HG02623 (cell line): ENCODE data around the gene KIF2A.

Source experiments
- ATAC-seq: cut with Tn5 transposase; IDR thresholded peaks from one replicate; pipeline ENCODE4 v1.9.1; 2021; ENCODE audit warnings: moderate library complexity; ENCODE audit not compliant: unreplicated experiment

KIF2A gene

DNA sequence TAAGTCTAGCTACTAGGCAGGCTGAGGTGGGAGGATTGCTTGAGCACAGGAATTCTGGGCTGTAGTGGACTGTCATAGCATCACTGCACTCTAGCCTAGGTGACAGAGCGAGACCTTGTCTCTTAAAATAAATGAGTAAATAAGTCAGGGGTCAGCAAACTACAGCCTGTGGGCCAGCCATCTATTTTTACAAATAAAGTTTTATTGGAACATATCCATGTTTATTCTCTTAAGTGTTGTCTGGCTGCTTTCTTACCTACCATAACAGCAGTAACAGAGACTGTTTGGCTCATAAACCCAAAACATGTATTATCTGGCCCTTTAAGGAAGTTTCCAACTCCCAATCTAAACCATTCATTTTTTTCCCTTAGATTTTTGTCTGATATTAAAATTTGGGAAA is 68.1 kb downstream of the KIF2A start:
- no peak for ATAC-seq

DNA sequence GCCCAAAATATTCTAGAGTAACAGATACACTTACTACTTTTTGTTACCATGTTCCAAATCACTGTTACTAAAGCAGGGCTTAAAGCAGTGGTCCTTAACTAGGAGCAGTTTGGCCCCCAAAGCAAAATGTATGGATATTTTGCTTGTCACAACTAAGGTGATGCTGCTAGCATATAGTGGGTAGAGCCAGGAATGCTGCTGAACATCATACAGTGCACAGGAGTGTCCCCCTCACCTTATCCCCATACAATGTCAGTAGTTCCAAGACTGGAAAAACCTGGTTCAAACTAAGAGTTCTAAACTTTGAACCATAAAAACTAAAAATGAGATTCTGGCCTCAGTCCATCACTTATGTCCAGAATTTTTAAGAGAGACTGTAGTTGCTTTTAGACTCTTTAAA is 69.6 kb downstream of the KIF2A start:
- ATAC-seq: no peak

DNA sequence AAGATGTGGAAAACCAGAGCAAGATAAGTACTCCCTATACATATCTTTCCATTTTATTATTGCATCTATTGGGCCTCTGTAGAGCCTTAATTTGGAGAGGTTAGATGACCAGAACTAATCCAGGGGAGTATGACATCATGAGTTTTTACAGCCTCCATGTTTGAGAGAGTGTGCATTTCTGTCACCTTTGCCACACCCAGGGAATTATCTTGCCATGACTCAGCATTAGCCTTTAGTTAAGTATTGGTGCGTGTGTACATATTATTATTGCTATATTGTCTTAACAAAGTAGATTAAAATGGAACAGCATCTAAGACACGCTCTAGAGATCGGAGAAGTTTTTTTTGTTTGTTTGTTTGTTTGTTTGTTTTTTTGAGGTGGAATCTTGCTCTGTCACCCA is 70.1 kb downstream of the KIF2A start:
- ATAC-seq: no peak

DNA sequence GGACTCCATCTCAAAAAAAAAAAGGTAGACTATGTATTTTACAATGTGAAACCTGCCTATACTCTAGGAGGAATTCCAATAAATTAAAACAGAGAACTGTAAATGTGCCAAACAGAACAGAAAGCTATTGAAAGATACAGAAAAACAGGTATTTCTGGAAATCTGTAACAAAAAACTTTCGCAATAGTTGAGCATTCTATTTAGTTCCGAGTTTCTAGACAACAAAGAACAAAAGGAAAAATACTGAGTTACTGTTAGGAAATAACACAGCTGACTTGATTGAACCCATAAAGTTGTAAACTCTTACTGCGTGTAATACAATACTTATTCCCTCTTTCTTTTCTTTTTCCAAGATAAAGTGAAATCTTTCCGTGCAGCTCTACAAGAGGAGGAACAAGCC is 79.1 kb downstream of the KIF2A start:
- no peak for ATAC-seq

DNA sequence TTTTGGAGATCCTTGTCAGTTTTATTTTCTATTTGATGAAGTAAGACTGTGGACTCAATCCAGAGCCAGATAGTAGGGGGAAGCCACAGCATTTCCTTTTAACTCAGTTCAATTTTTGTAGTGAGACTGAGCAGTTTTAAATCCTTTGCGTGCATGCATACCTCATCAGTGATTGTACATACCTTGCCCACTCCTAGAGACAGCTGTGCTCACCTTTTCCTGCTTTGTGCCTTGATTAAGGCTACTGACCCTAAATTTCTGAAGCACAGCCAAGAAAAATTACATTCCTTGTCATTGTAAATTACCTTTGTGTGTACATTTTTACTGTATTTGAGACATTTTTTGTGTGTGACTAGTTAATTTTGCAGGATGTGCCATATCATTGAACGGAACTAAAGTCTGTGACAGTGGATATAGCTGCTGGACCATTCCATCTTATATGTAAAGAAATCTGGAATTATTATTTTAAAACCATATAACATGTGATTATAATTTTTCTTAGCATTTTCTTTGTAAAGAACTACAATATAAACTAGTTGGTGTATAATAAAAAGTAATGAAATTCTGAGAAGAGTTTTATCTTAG is 79.9 kb downstream of the KIF2A start:
- no peak for ATAC-seq

DNA sequence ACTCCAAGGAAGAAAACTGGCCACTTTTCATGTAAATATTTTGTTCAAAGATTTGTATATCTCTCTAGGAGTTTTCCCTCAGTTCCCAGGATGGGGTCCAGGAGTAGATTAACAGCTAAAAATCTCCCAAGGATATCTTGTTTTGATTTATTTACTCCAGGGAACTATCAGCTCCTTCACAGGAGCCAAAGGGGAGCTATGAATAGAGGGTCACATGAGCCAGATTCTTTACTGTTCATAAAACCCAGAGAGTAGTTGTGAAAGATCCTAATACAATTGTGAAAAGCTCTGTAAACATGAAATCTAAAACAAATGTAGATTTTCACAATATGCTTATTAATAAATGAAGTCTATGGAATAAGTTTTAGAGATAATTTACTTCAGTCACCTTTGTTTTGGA is 80.8 kb downstream of the KIF2A start:
- ATAC-seq: no peak

DNA sequence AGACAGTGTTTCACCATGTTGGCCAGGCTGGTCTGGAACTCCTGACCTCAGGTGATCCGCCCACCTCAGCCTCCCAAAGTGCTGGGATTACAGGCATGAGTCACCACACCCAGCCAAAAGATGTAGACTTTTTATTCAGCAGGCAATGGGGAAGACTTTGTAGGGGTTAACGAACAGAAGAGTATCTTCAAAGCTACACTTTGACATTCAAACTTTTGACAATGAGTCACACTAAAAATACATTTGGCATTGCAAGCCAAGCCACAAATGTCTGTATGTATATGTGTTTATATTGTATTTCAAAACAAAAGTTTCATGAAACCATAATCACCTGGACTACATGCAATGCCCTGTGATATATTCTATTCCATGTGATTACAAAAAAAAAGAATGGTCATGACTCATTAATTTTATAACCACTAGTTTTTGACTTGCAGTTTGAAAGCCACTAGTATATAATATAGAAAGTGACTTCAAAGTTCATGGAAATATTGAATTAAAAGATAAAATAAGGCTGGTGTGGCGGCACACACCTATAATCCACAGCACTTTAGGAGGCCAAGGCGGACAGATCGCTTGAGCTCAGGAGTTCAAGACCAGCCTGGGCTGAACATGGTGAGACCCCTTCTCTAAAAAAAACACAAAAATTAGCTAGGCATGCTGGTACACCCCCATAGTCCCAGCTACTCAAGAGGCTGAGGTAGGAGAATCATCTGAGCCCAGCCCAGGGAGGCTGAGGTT is 89.4 kb downstream of the KIF2A start:
- ATAC-seq: no peak

DNA sequence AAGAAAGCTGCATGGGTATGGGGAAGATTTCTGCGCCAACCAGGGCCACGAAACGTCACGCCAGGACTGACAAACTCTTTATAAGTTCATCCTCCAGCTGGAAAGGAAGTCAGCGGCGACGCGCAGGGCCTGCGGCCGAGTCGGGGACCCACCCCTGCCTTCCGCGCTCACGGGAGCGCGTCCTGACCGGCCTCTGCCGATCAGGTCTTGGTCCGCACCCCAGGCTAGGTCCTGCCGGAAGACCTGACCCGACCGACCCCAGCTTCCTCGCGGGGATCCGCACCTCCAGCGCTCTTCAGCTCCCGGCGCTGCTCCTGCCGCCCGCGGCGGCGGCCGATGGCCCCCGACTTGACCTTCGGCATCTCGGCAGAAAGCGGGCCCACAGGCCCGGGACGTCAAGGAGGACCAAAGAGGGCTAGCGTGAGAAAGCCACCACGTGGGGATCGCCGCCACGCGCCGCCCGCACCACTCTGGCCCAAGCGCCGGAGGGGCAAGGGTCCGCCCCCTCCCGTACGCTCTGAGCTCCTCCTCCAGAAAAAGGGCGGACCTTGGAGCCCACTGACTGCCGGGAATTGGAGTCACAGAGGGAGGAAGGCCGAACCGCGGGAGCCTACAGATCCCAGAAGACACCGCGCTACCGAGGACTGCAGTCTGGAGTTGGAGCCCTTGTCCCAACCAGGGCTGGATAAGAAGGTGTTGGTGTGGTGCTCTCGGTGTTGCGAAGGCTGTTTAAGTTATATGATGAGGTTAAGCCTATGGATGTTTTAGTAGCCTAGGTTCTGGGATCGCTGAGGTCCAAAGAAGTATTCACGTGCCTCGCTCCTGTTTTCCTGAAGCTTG is 97.6 kb downstream of the KIF2A start, which contains the start of gene DIMT1:
DIMT1 (minus strand) TSS at position 495 of the 840 bp plus-strand sequence; CDS start at position 362, 133 bp downstream.
- peak; percentile 96 for ATAC-seq

DNA sequence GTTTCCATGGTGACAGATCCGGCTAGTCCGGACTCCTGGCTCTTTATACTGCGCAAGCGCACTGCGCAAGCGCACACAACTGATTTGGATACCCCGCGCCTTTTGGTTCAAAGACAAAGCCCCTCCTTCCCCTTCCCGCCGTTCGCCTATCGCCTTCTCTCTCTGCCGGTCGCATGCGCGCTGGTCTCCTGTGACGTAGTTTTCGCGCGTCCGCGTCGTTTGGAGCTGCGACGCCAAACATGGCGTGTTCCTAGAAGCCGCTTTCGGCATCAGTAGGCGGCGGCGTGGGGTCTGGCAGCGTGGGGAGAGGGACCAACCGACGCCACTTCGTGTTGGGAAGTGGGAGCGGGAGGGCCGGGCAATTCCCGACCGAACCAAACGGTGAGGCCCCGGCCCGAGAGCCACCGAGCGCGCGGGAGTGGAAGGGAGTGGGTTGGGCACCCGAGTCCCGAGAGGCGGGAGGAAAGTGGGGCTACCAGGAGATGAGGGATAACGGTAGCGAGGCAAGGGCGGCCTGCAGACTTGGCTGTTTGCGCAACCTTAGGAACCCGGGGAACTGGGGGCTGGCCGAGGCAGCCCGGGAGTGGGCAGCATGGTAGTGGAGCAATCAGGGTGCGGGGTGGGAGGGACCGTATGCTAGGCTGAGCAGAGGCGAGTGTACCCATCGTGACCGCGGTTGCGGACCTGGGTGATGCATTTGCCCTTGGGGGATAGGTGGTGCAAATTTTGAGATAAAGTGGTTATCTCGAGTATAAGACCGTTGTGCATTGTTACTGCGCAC is 106.7 kb downstream of the KIF2A start, which contains the start of gene IPO11:
IPO11 (plus strand) TSS at position 215 of the 781 bp plus-strand sequence. CDS start 24,517 bp downstream, outside the sequence.
- ATAC-seq: peak; percentile 95

DNA sequence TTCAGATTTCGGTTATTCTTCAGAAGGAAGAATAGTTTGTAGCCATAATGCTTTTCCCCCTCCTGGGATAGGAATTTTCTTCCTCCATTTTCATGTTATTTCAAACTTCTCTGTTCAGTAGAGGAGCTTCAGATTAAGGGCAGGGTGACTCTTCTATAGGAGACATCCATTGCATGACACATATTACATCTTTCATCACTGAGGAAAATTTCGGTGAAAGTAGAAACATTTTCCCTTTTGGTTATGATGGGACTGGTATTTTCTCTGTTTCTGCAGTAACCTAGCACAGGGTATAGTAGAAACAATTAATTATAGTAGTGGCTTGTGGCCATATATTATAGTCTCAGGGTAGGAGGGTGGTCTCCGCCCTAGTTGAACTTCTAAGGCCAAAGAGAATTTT is 107.7 kb downstream of the KIF2A start:
- no peak for ATAC-seq

DNA sequence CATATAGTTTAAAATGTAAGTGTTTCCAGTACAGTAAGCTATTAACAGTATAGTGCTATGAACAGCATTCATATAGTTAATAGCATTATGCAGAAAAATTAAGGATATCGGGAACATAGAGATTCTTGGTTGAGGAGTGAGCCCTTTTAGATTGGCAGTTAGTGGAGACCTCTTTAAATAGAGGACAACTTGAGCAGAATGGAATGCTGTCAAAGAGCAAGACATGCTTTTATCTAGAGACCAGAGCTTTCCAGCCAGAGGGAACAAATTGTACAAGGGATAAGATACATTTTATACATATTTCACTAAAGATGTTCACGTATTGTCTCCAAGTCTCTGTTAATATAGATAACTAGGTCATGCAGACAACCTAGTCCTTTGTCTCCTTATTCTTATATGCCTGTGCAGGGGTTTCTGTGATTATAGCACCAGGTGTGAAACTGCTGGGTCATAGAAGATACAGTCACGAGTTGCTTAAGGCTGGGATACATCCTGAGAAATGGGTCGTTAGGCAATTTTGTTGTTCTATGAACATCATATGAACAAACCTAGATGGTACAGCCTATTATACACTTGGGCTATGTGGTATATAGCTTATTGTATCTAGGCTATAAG is 112.6 kb downstream of the KIF2A start:
- ATAC-seq: no peak

DNA sequence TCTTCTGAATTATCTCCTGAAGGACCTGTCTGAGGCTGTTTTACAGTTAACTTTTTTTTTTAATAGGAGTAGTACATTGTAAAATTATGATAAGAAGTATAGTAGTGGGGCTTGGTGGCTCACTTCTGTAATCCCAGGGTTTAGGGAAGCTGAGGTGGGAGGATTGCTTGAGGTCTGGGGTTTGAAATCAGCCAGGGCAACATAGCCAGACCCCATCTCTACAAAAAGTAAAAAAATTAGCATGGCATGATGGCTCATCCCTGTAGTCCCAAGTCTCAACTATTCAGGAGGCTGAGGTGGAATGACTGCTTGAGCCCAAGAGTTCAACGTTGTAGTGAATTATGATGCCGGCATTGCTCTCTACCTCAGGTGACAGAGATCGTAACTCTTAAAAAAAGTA is 113.6 kb downstream of the KIF2A start:
- ATAC-seq: no peak

DNA sequence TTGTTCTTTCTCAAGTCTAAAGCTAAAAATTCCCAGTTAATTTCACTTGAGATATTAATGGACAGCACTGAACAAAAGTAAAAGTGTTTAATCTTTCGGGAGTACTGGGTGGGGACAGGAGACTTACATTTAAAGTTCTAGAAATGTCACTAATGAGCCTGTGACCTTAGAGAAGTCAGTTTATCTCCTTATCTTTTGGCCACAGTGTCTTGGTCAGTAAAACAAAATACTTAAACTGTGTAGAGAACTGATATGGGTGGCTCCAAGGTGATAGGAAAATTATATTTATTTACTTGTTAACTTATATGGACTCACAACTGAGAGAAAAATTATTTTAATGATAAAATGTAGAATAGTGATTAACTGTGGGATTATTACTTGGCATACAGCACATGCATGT is 115.4 kb downstream of the KIF2A start:
- ATAC-seq: no peak

DNA sequence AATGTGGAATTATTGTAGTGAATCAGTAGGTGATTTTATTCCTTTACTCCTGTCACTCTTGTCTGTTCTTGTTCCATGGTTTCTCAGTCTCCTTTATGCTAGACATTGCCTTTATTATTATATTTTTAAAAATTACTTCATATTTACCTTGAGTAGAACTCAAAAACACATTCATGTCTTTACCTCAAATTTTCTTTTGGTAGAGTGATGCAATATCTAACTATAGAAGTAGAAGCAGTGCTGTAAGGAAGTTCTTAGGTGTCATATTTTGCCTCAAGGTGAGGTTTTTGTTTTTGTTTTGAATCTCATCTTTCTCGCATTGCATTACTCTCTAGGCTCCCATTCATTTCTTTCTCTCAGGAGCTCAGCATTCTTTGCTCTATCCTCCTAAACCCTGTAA is 118.8 kb downstream of the KIF2A start:
- ATAC-seq: no peak

DNA sequence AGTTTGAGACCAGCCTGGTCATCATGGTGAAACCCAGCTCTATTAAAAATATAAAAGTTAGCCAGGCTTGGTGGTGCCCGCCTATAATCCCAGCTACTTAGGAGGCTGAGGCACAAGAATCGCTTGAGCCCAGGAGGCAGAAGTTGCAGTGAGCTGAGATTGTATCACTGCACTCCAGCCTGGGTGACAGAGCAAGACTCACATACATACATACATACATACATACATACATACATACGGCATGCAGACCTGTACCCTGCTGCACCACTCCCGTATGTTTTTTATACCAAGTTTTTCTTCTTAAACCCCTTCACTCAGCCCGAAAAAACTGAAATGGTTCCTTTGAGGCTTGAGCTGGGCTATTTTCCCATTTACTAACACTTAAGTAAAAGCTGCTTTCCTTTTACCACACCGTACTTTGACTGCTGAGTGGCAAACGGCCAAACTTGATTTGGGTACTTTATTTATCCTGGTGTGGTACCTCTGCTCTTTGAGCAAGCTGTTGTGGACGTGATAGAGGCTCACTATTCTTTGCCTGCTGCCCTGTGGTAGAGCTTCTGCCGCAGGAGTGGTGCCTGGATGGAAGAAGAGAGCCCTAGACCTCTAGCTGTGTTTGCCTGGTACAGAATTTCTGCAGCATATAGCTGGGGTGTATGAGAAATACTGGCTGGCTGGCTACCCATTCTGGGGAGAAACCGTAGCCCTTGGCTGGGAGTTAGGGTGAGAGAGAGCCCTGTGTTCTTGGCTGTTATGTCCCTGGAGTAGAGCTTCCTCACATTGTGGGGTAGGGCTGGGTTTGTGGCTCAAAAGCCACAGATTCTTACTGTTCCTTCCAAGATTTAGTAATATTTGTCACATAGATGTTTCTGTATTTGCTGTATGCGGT is 126.0 kb downstream of the KIF2A start:
- no peak for ATAC-seq

DNA sequence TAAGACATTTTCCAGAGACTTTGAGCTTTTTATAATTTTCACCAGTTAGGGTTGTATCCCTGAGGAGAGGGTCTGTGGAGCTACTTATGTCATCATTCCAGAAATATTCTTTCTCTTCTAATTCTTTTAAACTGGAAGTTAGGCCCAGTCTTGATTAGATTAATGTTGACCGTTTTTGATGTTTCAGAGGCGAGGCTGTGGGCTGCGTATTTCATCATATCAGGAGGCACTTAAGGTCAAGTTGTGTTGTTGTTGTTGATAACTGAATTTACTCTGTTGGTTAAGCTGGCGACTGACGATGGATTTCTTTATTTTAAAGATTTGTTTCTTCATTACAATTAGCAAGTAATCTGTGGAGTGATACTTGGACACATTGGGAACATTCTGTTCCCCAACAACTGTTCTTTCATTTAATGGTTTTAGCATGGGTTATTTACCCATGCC is 126.6 kb downstream of the KIF2A start:
- ATAC-seq: no peak
